Mesenchymal stem cell (in vitro differentiated cells and primary cell): ENCODE measurements around the gene CSK.

Experiments used
- DNase-seq: peaks from one replicate; pipeline ENCODE4 v3.0.0-alpha.2; 2013
- H2AFZ ChIP-seq: one replicate; pipeline ENCODE4 v1.6.1; 2013; ENCODE audit warnings: low read depth, mild to moderate bottlenecking, control low read depth, inconsistent platforms, low read length, moderate library complexity
- H2AK5ac ChIP-seq: 2 replicates; pipeline ENCODE4 v1.6.1; 2013; ENCODE audit warnings: low read length, moderate library complexity, mild to moderate bottlenecking, inconsistent platforms; ENCODE audit not compliant: severe bottlenecking
- H2BK120ac ChIP-seq: one replicate; pipeline ENCODE4 v1.6.1; 2013; ENCODE audit warnings: low read depth, mild to moderate bottlenecking, inconsistent platforms, low read length, moderate library complexity
- H2BK12ac ChIP-seq, 2 experiments: one replicate each; pipeline ENCODE4 v1.6.1; 2013; ENCODE audit warnings: inconsistent platforms in 2 of 2, low read length in 2 of 2, mild to moderate bottlenecking in 2 of 2, moderate library complexity in 2 of 2, control low read depth in 1 of 2
- H2BK15ac ChIP-seq: one replicate; pipeline ENCODE4 v1.6.1; 2013; ENCODE audit warnings: mild to moderate bottlenecking, low read depth, inconsistent platforms; ENCODE audit not compliant: poor library complexity, severe bottlenecking
- H2BK5ac ChIP-seq: 2 replicates; pipeline ENCODE4 v1.6.1; 2013; ENCODE audit warnings: low read depth, mild to moderate bottlenecking, low read length, control low read depth, inconsistent platforms; ENCODE audit not compliant: poor library complexity, severe bottlenecking
- H3K14ac ChIP-seq, 2 experiments: one replicate each; pipeline ENCODE4 v1.6.1; 2013; ENCODE audit warnings: inconsistent platforms in 2 of 2, low read length in 2 of 2, control low read depth in 1 of 2, mild to moderate bottlenecking in 1 of 2, moderate library complexity in 1 of 2
- H3K18ac ChIP-seq, 2 experiments: one replicate each; pipeline ENCODE4 v1.6.1; 2013; ENCODE audit warnings: inconsistent platforms in 2 of 2, low read length in 2 of 2, control low read depth in 1 of 2, low read depth in 1 of 2, mild to moderate bottlenecking in 1 of 2
- H3K23ac ChIP-seq, 2 experiments: one replicate each; pipeline ENCODE4 v1.6.1; 2013; ENCODE audit warnings: inconsistent platforms in 2 of 2, low read length in 2 of 2, mild to moderate bottlenecking in 2 of 2, moderate library complexity in 2 of 2, control low read depth in 1 of 2
- H3K27ac ChIP-seq: 2 replicates; pipeline ENCODE4 v1.5.1; 2013; ENCODE audit warnings: mild to moderate bottlenecking, moderate library complexity, low read length, control low read depth, inconsistent platforms; ENCODE audit not compliant: poor library complexity, severe bottlenecking
- H3K27me3 ChIP-seq, 2 experiments: 2 replicates each; pipeline versions ENCODE4 v1.6.1 to v1.7.0; 2013; ENCODE audit warnings: low read length in 2 of 2, mild to moderate bottlenecking in 2 of 2, moderate library complexity in 2 of 2, control low read depth in 1 of 2, inconsistent platforms in 1 of 2; ENCODE audit not compliant: control insufficient read depth in 1 of 2, insufficient read depth in 1 of 2
- H3K36me3 ChIP-seq, 2 experiments: 2 replicates each; pipeline versions ENCODE4 v1.6.1 to v1.7.0; 2013; ENCODE audit warnings: low read length in 2 of 2, control low read depth in 1 of 2, inconsistent platforms in 1 of 2, low read depth in 1 of 2, mild to moderate bottlenecking in 1 of 2; ENCODE audit not compliant: insufficient read depth in 2 of 2, control insufficient read depth in 1 of 2
- H3K4ac ChIP-seq, 2 experiments: one replicate each; pipeline ENCODE4 v1.6.1; 2013; ENCODE audit warnings: inconsistent platforms in 2 of 2, low read length in 2 of 2, mild to moderate bottlenecking in 2 of 2, moderate library complexity in 2 of 2, control low read depth in 1 of 2, low read depth in 1 of 2
- H3K4me1 ChIP-seq: 2 replicates; pipeline ENCODE4 v1.6.1; 2013; ENCODE audit warnings: low read depth, low read length, control low read depth; ENCODE audit not compliant: control insufficient read depth, insufficient read depth
- H3K4me2 ChIP-seq: 2 replicates; pipeline ENCODE4 v1.6.1; 2013; ENCODE audit warnings: low read length, mild to moderate bottlenecking, inconsistent platforms; ENCODE audit not compliant: poor library complexity, severe bottlenecking
- H3K4me3 ChIP-seq, 2 experiments: 2 replicates each; pipeline versions ENCODE4 v1.5.1 to v1.7.0; 2013; ENCODE audit warnings: low read length in 2 of 2, mild to moderate bottlenecking in 2 of 2, control low read depth in 1 of 2, low read depth in 1 of 2; ENCODE audit not compliant: insufficient read depth in 1 of 2
- H3K79me1 ChIP-seq: replicated peaks from 2 replicates; pipeline ENCODE4 v1.6.1; 2013; ENCODE audit warnings: mild to moderate bottlenecking, control low read depth, low read length, inconsistent platforms; ENCODE audit not compliant: poor library complexity, severe bottlenecking
- H3K9ac ChIP-seq: 2 replicates; pipeline ENCODE4 v1.7.0; 2013; ENCODE audit warnings: mild to moderate bottlenecking, low read length, moderate library complexity
- H3K9me3 ChIP-seq: 2 replicates; pipeline ENCODE4 v1.7.0; 2013; ENCODE audit warnings: mild to moderate bottlenecking, low read length; ENCODE audit not compliant: control insufficient read depth
- H4K8ac ChIP-seq: one replicate; pipeline ENCODE4 v1.6.1; 2013; ENCODE audit warnings: inconsistent platforms, mild to moderate bottlenecking, low read length, moderate library complexity
- H4K91ac ChIP-seq: one replicate; pipeline ENCODE4 v1.6.1; 2013; ENCODE audit warnings: mild to moderate bottlenecking, low read length, inconsistent platforms
- WGBS: methylation state at CpG from one replicate; pipeline ENCODE4 v1.1.7; 2013; ENCODE audit warnings: mixed read lengths; 5-methylcytosine and 5-hydroxymethylcytosine counted together

CSK gene

GRCh38 chr15:74794970-74795349, 13.1 kb downstream of the CSK start:
- Histone ChIP-seq H2AFZ (no peak overlapping the region), H3K4me2 (no peak overlapping the region), H3K9me3 (no peaks in the 10 kb centered on the region), H2BK120ac (no peak overlapping the region), H4K91ac (no peak overlapping the region), H3K14ac (no peak overlapping the region), H3K4me3 (no peak overlapping the region), H3K9ac (no peak overlapping the region), H3K4me1 (peaks cover 47% of the 10 kb centered on the region), H3K27me3 (no peaks in the 10 kb centered on the region), H3K4ac (no peak overlapping the region), H3K23ac (no peak overlapping the region), H3K18ac (no peak overlapping the region), H2AK5ac (no peak overlapping the region), H2BK15ac (no peak overlapping the region), H4K8ac (no peak overlapping the region), H2BK5ac (no peak overlapping the region), H2BK12ac (no peak overlapping the region), H3K27ac (no peak overlapping the region), H3K79me1 (peaks cover 39% of the 10 kb centered on the region), H3K36me3 (peaks cover 18 to 34% of the 10 kb centered on the region in 2 experiments)
- 98% methylated on average over 9 of the region's 9 CpGs for WGBS
- DNase-seq, result no peak

DNA sequence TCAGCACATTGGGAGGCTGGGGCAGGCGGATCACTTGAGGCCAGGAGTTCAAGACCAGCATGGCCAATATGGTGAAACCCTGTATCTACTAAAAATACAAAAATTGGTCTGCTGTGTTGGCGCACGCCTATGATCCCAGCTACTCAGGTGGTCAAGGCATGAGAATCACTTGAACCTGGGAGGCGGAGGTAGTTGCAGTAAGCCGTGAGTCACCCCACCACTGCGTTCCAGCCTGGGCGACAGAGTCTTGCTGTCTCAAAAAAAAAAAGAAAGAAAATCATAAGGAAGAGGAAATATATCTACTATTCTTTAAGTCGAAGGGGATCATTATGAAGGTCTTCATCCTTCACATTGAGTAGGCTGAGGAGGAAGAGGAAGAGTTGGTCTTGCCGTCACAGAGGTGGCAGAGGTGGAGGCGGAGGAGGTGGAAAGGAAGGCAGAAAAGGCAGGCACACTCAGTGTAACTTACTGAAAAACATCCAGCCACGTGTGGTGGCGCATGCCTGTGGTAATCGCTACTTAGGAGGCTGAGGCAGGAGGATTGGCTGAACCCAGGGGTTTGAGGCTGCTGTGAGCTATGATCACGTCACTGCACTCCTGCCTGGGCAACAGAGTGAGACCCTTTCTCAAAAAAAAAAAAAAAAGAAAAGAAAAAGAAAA, 14.2 kb downstream of the CSK start:
- Histone ChIP-seq H2BK15ac (no peak overlapping the region), H4K91ac (no peak overlapping the region), H2BK12ac (no peak overlapping the region), H4K8ac (no peak overlapping the region), H3K4me3 (no peak overlapping the region), H2BK5ac (no peak overlapping the region), H3K9ac (no peak overlapping the region), H3K4me2 (no peak overlapping the region), H3K9me3 (no peaks in the 10 kb centered on the region), H2AK5ac (no peak overlapping the region), H3K36me3 (peaks cover 27 to 45% of the 10 kb centered on the region in 2 experiments), H3K23ac (no peak overlapping the region), H2AFZ (no peak overlapping the region), H3K4me1 (peaks cover 48% of the 10 kb centered on the region), H3K4ac (no peak overlapping the region), H3K27me3 (no peaks in the 10 kb centered on the region), H2BK120ac (no peak overlapping the region), H3K14ac (no peak overlapping the region), H3K18ac (no peak overlapping the region), H3K27ac (no peak overlapping the region), H3K79me1 (peaks cover 42% of the 10 kb centered on the region)
- no peak for DNase-seq
- WGBS, result 95% methylated on average over 13 of the region's 14 CpGs

DNA sequence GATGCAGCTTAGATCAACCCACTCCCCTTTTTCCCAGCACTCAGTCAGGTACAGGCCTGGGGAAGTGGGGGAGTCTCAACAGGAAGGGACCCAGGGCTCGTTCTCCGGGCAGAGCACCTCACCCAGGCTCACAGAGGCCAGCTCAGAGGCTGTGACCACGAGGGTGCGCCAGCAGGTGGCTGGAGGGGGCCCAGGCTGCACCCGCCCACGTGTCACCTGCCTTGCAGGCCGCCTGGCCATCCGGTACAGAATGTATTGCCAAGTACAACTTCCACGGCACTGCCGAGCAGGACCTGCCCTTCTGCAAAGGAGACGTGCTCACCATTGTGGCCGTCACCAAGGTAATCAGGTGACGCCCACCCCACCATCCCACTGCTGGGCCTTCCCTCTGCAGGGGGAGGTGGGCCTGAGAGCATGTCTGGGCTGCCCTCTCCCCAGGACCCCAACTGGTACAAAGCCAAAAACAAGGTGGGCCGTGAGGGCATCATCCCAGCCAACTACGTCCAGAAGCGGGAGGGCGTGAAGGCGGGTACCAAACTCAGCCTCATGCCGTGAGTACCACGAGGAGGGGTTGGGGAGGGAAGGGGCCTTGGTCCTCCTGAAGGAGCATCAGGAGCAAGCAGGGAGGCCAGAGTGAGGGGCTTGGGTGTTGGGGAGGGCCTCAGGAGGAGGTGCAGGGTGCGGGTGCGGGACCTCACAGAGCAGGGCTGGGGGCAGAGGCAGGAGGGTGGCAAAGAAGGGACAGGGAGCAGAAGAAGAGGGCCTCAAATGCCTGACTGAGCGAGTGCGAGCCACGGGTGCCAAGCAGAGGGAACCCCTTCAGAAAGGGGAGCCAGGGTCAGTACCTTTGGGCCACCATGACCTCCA, 16.7 kb downstream of the CSK start:
- H3K79me1 ChIP-seq, result peaks cover 45% of the 10 kb centered on the region
- no peak for DNase-seq
- H2AK5ac ChIP-seq, result no peak overlapping the region
- H3K9me3 ChIP-seq, result no peaks in the 10 kb centered on the region
- H3K4ac ChIP-seq, result no peak overlapping the region
- H2BK5ac ChIP-seq, result no peak overlapping the region
- H4K8ac ChIP-seq, result no peak overlapping the region
- no peak overlapping the region for H3K27ac ChIP-seq
- no peak overlapping the region for H3K9ac ChIP-seq
- H3K14ac ChIP-seq, result no peak overlapping the region
- H3K18ac ChIP-seq, result no peak overlapping the region
- H4K91ac ChIP-seq, result no peak overlapping the region
- peaks cover 29% of the 10 kb centered on the region for H3K4me1 ChIP-seq
- H2BK15ac ChIP-seq, result no peak overlapping the region
- no peak overlapping the region for H2BK12ac ChIP-seq
- 96% methylated on average over 25 of the region's 25 CpGs for WGBS
- no peaks in the 10 kb centered on the region for H3K27me3 ChIP-seq
- H3K36me3 ChIP-seq, result peaks cover 52 to 68% of the 10 kb centered on the region in 2 experiments
- no peak overlapping the region for H2AFZ ChIP-seq
- H3K23ac ChIP-seq, result no peak overlapping the region
- no peak overlapping the region for H2BK120ac ChIP-seq
- no peak overlapping the region for H3K4me2 ChIP-seq
- no peak overlapping the region for H3K4me3 ChIP-seq

DNA sequence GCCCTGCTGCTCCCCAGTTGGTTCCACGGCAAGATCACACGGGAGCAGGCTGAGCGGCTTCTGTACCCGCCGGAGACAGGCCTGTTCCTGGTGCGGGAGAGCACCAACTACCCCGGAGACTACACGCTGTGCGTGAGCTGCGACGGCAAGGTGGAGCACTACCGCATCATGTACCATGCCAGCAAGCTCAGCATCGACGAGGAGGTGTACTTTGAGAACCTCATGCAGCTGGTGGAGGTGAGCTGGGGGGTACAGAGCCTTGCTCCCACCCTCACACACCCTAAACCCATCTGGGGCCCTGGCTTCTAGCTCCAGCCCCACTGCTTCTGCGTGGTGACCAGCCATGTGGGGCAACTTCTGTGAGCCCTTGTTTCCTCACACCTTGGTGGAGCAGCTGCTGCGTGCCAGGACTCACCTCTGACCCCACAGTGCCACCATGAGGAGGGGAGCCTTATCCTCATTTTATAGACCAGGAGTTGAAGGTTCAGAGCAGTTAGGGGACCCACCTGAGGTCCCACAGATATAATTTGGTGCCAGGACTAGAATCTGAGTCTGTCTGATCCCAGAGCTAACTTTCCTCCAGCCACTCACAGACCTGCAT, 17.5 kb downstream of the CSK start:
- Histone ChIP-seq H3K4ac (no peak overlapping the region), H2BK15ac (no peak overlapping the region), H3K23ac (no peak overlapping the region), H3K4me3 (no peak overlapping the region), H2AK5ac (no peak overlapping the region), H3K14ac (no peak overlapping the region), H3K4me1 (peaks cover 24% of the 10 kb centered on the region), H4K8ac (no peak overlapping the region), H3K79me1 (peaks cover 45% of the 10 kb centered on the region), H4K91ac (no peak overlapping the region), H3K36me3 (peaks cover 60 to 74% of the 10 kb centered on the region in 2 experiments), H2BK5ac (no peak overlapping the region), H2AFZ (no peak overlapping the region), H2BK120ac (no peak overlapping the region), H3K4me2 (no peak overlapping the region), H2BK12ac (no peak overlapping the region), H3K9ac (no peak overlapping the region), H3K9me3 (no peaks in the 10 kb centered on the region), H3K18ac (no peak overlapping the region), H3K27me3 (no peaks in the 10 kb centered on the region), H3K27ac (no peak overlapping the region)
- no peak for DNase-seq
- WGBS, result 94% methylated on average over 16 of the region's 16 CpGs
